Lower leg skin (tissue), 4 donors: ENCODE measurements around the gene ZFP64. TPM values are rescaled to one million over a fixed set of nuclear protein-coding genes. Genes with fewer than 3 reads are reported as not detected.

ENCODE experiments used
- DNase-seq, 2 donors: peaks; one replicate each; pipeline ENCODE4 v3.0.0-alpha.2; 2019; ENCODE audit warnings: low spot score in 2 of 2
- H3K4me3 ChIP-seq: fragments of 200-600 bp; sonication (generic); 2 replicates; pipeline ENCODE4 v1.5.1; 2017; ENCODE audit warnings: mild to moderate bottlenecking, low read depth; ENCODE audit not compliant: poor library complexity, severe bottlenecking
- POLR2A ChIP-seq, 2 donors: fragments of 450-650 bp; IDR thresholded peaks; one replicate each; pipeline ENCODE4 v1.6.1; 2016 to 2017; ENCODE audit warnings: antibody characterized with exemption in 2 of 2, mild to moderate bottlenecking in 1 of 2, moderate library complexity in 1 of 2
- WGBS, 2 donors: methylation state at CpG; one replicate each; pipeline ENCODE4 v1.1.5; 2018; 5-methylcytosine and 5-hydroxymethylcytosine counted together
- intact Hi-C: fragments of 100-400 bp; cut with DNase I; formaldehyde crosslinking; loops from one replicate; pipeline ENCODE4 v1.15.0; 2023; ENCODE audit warnings: low total_unique reads
- total RNA-seq, 4 donors: library from RNA; depleted of rRNA; stranded (reverse); fragments of >200 nt; gene quantifications; one replicate each; pipeline ENCODE4 v1.1.0, GENCODE V29; 2016
- TF ChIP-seq, protein P1 (sequence below), 3 donors: fragments of 450-650 bp; IDR thresholded peaks; one replicate each; pipeline ENCODE4 v1.5.1; 2016; ENCODE audit warnings: antibody characterized with exemption in 3 of 3, mild to moderate bottlenecking in 3 of 3, moderate library complexity in 2 of 3

The ZFP64 gene
- total RNA-seq, 4 donors from 2014 or later: 23.7 to 65.5 (median 27.1) TPM

DNA sequence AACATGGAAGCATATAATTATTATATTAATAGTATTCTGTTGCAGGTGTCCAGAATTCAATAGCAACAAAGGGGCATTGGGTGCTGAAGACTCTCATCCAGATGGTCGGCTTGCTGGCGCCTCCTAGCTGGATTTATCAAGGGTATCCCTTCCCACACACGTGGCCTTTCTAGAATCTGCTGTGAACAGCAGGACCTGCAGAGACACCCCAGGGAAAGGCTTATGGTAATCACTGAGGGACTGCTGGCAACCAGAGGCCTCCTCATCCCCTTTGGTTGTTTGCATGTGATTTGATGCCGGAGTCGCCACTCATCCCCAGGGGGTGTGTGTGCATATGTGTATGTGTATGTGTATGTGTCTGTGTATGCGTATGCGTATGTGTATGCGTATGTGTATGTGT is 20.6 kb downstream of the ZFP64 start:
- intact Hi-C loops: no loop called here
- TF ChIP-seq, protein P1, sequence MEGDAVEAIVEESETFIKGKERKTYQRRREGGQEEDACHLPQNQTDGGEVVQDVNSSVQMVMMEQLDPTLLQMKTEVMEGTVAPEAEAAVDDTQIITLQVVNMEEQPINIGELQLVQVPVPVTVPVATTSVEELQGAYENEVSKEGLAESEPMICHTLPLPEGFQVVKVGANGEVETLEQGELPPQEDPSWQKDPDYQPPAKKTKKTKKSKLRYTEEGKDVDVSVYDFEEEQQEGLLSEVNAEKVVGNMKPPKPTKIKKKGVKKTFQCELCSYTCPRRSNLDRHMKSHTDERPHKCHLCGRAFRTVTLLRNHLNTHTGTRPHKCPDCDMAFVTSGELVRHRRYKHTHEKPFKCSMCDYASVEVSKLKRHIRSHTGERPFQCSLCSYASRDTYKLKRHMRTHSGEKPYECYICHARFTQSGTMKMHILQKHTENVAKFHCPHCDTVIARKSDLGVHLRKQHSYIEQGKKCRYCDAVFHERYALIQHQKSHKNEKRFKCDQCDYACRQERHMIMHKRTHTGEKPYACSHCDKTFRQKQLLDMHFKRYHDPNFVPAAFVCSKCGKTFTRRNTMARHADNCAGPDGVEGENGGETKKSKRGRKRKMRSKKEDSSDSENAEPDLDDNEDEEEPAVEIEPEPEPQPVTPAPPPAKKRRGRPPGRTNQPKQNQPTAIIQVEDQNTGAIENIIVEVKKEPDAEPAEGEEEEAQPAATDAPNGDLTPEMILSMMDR (IDR thresholded peaks at IDR 0.05): no peak
- no peak for TF ChIP-seq POLR2A (IDR thresholded peaks at IDR 0.05)
- 96 to 99% methylated on average over 8 of the region's 8 CpGs for WGBS, 2 donors

DNA sequence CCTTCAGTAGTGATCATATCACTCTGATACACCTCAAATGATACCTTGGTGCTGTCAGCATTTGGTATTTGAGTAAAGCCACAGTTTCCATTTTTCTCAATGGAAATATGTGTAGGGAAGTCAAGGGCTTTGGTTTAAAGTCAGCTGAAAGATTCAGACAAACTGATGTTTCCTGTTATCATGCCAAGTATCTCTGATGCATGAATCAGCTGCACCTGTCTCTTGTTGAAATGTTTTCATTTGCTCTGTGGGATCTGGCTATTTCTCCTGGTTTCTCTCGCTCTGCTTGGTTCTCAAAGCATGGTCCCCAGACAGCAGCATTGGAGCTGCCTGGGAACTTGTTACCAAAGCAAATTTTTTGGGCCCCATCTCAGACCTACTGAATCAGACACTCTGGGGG is 23.5 kb downstream of the ZFP64 start:
- H3K4me3 ChIP-seq: no peak overlapping the region
- WGBS, 2 donors: 91 to 95% methylated on average over 1 of the region's 1 CpG
- intact Hi-C loops: no loop called here
- TF ChIP-seq POLR2A (IDR thresholded peaks at IDR 0.05): no peak
- TF ChIP-seq, protein P1 (IDR thresholded peaks at IDR 0.05): no peak
- DNase-seq: no peak

More for the DNA sequence above, 20.6 kb downstream of the ZFP64 start:
- no peak for DNase-seq
- no peak overlapping the region for H3K4me3 ChIP-seq

DNA sequence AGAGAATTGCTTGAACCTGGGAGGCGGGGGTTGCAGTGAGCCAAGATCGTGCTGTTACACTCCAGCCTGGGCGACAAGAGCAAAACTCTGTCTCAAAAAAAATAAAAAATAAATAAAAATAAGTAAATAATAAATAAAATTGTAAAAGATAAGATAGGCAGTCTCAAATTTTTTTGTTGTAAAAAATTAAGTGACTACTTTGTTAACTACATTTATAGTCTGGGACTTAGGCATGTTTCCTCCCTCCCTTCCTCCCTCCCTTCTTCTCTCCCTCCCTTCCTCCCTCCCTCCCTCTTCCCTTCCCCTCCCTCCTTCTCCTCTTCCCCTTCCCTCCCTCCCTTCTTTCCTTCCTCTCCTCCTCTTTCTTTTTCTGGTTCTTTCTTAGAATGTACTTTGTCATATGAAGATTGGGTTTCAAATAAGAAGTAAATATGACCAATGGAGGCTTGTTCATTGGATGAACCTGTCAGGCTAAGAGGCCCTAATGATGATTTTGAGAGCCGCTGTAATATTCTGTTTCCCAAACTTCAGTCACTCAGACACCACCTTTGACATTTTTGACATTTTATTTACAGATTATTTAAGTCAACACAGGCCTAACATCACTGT is 24.2 kb downstream of the ZFP64 start:
- intact Hi-C loops: no loop called here
- no peak for DNase-seq
- no peak overlapping the region for H3K4me3 ChIP-seq
- 98 to 99% methylated on average over 4 of the region's 4 CpGs for WGBS, 2 donors
- TF ChIP-seq, protein P1 (IDR thresholded peaks at IDR 0.05): no peak
- TF ChIP-seq POLR2A (IDR thresholded peaks at IDR 0.05): no peak

DNA sequence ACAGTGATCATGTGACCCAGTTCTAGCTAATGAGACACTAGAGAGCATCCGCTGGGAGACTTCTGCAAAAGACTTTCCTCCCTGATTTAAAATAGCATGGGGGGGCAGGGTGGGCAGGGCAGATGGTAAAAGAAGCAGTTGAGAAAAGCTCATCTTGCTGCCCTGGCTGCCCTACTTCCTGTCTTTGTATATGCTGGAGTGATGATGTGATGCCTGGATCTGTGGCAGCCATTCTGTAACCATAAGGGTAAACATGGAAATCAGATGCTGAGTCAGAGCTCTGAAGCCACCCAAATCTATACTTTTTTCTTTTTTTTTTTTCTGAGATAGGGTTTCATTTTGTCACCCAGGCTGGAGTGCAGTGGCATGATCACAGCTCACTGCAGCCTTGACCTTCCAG is 25.4 kb downstream of the ZFP64 start:
- WGBS, 2 donors: 100% methylated on average over 1 of the region's 1 CpG
- intact Hi-C loops: no loop called here
- no peak for DNase-seq
- H3K4me3 ChIP-seq: no peak overlapping the region
- no peak for TF ChIP-seq POLR2A (IDR thresholded peaks at IDR 0.05)
- TF ChIP-seq, protein P1 (IDR thresholded peaks at IDR 0.05): no peak

DNA sequence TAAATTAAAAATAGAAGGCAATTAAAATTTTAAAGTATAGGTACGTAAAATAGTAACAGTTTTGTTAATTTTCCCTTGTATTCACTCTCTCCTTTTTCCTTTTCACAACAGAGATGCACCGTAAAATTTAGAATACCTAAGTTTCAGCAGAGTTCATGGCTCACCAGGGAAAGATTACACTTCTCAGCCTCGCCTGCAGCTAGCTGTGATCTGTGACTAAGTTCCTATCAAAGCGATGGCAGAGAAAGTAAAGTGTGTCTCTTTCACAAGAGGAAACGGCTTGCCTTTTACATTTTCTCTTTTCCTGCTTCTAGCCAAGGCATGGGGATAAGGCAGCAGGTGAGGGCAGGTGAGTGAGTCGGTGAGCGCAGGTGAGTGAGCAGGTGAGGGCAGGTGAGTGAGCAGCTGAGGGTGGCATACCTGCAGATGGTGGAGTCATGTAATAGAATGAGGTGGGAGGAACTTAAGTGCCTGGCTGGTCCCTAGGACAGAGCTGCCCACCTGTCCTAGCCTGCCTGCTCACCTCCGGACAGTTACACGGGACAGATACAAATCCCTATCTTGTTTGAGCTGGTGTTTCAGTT is 30.9 kb downstream of the ZFP64 start:
- no peak for TF ChIP-seq POLR2A (IDR thresholded peaks at IDR 0.05)
- TF ChIP-seq, protein P1 (IDR thresholded peaks at IDR 0.05): no peak
- H3K4me3 ChIP-seq: no peak overlapping the region
- DNase-seq: no peak
- intact Hi-C loops: no loop called here
- WGBS, 2 donors: 93 to 94% methylated on average over 9 of the region's 9 CpGs
